GM10266 (cell line): ENCODE results near the gene LGALS12.

Experiments
- DNase-seq: peaks from one replicate; pipeline ENCODE4 v3.0.0; 2012; ENCODE audit errors: extremely low spot score
- TF ChIP-seq, protein P1 (sequence below): IDR thresholded peaks from 2 replicates; pipeline ENCODE4 v1.5.1; 2012; ENCODE audit warnings: mild to moderate bottlenecking, low read depth; ENCODE audit not compliant: control insufficient read depth, insufficient read depth; ENCODE audit errors: missing control alignments

The LGALS12 gene, protein sequence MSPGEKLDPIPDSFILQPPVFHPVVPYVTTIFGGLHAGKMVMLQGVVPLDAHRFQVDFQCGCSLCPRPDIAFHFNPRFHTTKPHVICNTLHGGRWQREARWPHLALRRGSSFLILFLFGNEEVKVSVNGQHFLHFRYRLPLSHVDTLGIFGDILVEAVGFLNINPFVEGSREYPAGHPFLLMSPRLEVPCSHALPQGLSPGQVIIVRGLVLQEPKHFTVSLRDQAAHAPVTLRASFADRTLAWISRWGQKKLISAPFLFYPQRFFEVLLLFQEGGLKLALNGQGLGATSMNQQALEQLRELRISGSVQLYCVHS

DNA sequence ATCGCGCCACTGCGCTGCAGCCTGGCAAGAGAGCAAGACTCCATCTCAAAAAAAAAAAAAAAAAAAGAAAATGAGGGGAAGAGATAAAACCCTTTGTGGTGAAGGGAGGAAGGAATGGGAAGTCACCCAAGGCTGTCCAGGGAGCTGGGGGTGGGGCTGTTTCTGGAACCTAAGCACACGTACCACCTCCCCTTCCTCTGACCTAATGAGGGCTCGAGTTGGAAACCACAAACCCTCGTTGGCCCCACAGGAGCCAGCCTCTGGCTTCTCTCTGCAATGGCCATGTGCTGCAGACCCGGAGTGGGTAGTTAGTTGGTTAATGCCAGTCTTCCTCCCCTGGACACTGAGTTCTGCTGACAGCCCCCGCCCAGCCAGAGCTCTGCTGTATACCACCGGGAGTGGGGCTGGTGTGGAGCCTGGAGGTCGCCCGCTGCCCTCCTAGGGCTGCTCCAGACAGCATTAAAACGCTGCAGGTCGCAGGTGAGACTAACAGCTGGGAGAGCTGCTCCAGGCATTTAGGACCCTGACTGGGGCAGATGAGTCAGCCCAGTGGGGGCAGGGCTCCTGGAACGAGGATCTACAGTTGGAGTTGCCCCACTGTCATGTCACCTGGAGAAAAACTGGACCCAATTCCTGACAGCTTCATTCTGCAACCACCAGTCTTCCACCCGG, at the start of gene LGALS12:
TSS of gene LGALS12 (plus strand) at position 228 of the 672 bp plus-strand sequence. CDS start at position 603, 375 bp downstream.
- TF ChIP-seq, protein P1, sequence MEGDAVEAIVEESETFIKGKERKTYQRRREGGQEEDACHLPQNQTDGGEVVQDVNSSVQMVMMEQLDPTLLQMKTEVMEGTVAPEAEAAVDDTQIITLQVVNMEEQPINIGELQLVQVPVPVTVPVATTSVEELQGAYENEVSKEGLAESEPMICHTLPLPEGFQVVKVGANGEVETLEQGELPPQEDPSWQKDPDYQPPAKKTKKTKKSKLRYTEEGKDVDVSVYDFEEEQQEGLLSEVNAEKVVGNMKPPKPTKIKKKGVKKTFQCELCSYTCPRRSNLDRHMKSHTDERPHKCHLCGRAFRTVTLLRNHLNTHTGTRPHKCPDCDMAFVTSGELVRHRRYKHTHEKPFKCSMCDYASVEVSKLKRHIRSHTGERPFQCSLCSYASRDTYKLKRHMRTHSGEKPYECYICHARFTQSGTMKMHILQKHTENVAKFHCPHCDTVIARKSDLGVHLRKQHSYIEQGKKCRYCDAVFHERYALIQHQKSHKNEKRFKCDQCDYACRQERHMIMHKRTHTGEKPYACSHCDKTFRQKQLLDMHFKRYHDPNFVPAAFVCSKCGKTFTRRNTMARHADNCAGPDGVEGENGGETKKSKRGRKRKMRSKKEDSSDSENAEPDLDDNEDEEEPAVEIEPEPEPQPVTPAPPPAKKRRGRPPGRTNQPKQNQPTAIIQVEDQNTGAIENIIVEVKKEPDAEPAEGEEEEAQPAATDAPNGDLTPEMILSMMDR = no peak
- peak; percentile 7 for DNase-seq

DNA sequence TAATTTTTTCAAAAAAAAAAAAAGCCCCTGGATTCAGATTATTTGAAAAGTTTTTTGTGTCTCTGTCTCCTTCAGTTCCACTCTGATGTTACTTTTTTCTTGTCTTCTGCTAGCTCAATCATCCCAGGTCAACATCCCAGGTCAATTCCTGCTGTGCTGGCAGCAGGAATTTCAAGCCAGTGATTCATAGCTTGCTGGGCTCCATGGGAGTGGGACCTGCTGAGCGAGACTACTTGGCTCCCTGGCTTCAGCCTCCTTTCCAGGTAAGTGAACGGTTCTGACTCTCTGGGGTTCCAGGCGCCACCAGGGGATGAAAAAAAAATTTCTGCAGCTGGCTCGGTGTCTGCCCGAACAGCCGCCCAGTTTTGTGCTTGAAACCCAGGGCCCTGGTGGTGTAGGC, 46.3 kb upstream of the LGALS12 start:
- TF ChIP-seq, protein P1 = no peak
- DNase-seq = no peak

DNA sequence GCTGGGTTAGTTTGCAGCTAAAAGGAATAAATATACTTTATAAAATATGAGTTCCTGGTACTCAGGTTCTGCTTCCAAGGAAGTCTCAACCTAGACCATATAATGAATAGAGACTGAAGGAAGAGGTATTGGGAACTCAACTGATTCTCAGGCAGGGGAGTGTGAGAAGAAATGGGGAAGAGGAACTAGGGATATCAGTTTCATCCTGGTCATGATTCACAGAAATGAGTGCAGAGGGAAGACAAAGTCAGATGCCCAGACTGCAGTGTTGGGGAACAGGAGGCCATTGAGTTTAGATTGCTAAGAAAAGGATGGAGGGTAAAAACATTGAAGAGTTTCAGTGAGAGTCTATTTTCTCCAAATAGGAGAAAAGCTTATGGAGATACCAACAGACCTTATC, 43.7 kb upstream of the LGALS12 start:
- TF ChIP-seq, protein P1 = no peak
- no peak for DNase-seq

DNA sequence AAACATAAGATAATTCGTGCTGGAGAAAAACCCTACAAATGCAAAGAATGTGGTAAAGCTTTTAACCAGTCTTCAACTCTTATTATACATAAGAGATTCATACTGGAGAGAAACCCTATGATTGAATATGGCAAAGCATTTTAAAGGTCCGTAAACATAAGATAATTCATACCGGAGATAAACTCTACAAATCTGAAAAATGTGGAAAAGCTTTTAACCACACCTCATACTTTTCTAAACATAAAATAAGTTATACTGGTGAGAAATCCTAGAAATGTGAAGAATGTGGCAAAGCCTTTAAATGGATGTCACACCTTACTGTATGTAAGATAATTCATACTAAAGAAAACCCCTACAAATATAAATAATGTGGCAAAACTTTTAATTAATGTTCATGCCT, 35.6 kb upstream of the LGALS12 start:
- DNase-seq = no peak
- TF ChIP-seq, protein P1 = no peak

DNA sequence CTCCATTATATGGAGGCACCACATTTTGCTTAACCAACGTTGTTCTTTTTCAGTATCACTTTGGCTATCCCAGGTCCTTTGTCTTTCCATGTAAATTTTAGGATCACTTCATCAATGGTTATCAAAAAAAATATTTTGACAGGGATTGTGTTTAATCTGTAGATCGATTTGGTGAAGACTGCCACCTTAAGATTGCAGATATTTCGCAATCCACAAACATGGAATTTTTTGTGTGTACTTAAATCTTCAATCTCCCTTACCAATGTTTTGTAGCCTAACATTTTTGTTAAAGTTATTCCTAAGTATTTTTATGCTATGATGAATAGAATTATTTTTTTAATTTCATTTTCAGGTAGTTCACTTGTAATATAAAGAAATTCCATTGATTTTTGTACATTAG, 33.5 kb upstream of the LGALS12 start:
- TF ChIP-seq, protein P1 = no peak
- no peak for DNase-seq

DNA sequence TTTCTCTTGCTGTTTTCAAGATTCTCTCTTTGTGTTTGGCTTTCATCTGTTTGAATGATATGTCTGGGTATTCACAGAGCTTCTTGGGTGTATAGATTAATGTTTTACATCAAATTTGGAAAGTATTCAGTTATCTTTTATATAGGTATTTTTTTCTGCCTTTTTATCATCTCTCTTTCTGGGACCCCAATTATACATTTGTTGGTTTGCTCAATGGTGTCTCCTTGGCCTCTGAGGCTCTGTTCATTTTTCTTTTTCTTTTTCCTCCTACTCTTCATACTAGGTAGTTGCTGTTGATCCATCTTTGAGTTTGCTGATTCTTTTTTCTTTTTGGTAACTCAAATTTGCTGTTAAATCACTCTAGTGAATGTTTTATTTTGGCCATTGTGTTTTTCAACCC, 29.3 kb upstream of the LGALS12 start:
- TF ChIP-seq, protein P1 = no peak
- no peak for DNase-seq

DNA sequence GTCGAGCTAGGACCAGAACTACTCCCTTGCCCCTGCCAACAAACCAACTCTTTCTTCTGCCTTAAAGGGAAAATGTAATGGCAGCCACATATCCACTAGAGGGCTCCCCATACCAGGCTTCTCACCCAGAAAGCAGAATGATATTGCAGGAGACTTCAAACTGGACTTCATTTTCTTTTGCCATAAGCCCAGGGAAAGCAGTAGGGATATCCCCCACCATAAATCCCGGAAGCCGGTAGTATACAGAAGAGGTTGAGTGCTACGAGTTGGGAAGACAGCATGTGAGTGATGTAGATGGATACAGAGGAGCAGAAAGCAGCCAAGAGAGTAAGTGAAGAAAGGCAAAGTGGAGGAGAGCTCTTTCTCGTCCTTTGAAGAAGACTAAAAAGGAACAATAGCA, 27.0 kb upstream of the LGALS12 start:
- peak; percentile 80 for DNase-seq
- TF ChIP-seq, protein P1 = peak; percentile 81
